Uterine smooth muscle cell (primary cell): ENCODE measurements around the gene P3R3URF. TPM values are rescaled to one million over a fixed set of nuclear protein-coding genes. Genes with fewer than 3 reads are reported as not detected.

ENCODE experiments used
- total RNA-seq: library from RNA; depleted of rRNA; stranded (reverse); fragments of >200 nt; gene quantifications from 2 replicates; pipeline ENCODE4 v1.2.3, GENCODE V29; 2014

Gene P3R3URF
- total RNA-seq = not detected in 2 replicates

DNA sequence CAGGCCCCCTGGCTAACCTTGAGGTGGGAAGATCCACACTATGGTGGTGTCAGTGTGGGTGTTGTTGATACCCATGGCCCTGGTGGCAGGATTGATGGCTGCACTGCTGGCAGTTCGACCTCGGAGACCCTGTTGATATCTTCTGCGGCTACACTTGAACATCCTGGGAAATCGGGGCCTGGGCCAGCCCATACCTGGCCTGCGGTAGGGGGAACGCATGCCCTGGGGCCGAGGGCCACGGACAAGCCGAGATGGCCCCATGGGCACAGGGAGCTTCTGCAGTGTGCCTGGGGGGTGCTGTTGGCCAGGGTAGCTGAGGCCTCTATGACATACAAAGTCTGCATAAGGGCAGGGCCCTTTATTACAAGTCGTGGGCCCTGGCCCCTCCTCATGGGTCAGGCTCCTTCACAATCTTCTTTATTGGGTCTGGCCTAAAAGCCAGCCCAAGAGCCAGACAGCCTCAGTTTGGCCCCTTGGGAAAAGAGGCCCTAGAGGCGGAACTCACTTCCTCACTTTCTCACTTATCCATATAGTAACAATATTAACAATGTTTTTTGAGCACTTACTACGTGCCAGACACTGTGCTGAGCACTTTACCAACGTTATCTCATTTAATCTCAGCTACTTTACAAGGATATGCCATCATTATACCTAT lies at the start of gene P3R3URF:
P3R3URF (minus strand) TSS at position 278 of the 655 bp plus-strand sequence; CDS start at position 261, 17 bp downstream.

DNA sequence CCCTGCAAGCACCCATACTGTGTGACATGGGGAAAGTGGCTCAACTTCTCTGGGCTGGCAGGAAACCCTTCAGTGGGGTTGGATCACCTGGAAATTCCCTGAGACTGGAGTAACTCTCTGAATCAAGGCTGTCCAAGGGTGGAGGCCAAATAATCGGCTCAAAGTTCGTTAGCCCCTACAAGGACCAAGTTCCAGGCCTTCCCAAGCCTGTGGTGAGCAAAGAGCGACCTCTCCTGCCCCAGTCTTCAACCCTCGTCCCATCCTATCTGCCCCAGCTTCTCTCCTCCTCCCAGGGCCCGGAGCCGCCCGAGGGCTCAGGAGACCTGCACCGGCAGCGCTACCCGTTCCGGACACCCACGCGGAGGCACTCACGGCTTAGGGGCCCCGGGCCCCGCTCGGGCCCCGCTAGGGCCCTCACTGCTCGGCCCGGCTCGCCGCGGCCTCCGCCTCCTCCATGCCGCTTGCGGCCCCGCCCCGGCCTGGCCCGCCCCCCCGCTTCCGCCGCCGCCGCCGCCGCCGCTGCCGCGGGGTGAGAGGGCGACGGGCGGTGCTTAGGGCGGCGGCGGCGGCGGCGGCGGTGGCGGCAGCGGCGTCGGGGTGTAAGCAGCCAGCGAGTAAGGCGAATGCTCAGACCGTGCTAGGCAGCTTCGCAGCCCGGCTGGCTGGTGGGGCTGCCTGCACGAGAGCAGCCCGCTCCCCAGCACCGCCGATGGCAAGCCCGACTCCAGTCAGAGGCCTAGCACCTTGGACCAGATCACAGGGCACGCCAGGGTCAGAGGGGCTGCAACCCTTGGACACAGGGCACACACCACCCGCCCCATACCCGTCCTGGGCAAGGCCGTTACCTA lies 21.9 kb upstream of the P3R3URF start, which contains the start of gene POMGNT1:
POMGNT1 (minus strand) TSS at position 471 of the 848 bp plus-strand sequence. CDS start 613 bp downstream, outside the sequence.

DNA sequence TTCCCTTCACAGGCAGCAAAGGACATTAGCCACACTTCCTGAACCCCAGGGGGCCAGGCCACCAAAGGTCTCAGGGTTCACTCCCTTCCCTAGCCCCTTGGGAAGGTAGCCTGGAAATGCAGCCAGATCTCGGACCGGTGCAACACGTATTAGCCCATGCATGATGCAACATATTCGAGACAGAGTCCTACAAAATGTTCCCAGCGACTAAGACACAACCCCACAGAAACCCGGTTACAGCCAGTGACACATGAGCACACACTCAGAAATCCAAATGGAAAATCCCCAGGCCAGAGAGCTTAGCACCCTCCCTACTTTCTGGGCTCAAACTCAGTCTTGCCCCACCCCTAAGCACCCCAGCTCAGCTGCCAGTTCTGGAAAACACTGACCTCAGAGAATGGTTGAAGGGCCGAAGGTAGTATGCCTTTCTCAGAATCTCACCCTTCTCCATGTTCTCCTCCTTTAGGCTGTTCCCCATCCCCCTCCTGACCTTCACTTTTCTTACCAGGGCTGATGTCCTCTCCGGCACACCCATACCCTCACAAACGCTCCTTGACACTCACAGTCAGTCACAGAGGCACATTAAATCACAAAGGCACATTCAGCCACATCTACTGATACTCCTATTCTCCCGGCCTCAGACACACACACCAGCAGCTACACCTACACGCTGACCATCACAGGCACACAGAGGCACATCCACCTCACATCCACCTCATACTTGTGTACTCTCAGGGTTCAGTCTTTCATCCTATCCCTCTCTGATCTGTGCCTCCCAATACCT lies 1.6 kb downstream of the P3R3URF start, which contains the start of gene TSPAN1:
TSPAN1 (plus strand) TSS at position 640 of the 784 bp plus-strand sequence. CDS start 6,021 bp downstream, outside the sequence.

DNA sequence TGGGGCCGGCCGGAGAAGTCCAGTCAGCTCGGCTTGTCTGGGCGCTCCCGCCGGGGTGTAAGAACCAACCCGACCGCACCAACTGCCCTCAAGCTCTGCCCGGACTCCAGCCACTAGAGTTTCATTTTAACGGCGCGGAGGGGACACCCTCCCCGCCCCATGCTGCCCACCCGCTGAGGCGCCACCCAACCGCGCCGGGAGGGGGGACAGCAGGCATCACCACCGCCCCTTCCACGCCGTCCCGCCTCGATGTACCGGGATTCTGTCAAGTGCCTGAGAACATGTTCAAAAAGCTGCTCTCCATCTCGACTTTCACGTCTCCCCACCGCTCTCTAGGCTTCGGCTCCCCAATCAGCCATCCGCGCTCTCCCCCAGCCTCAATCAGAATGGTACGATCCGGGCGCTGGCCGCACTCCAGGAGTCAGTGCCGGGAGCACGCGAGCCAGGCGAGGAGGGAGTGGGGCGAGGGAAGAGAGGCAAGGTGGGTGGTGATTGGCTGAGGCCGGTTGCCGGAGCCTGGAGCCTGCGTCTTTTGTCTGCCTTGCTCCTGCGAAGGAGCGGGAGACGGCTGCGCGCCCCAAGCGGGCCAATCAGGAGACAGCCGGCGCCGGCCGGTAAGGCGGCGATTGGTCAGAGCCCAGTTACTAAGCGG lies 43.6 kb downstream of the P3R3URF start, which contains the start of gene PIK3R3:
PIK3R3 (minus strand) TSS at position 101 of the 652 bp plus-strand sequence. CDS start 677 bp downstream, outside the sequence.

Other genes starting within 250 kb of the P3R3URF start
- gene PIK3R3, start 43.9 kb downstream of the P3R3URF start, total RNA-seq = 1.4 and 3.9 TPM in 2 replicates
- gene TSPAN1, start 1.4 kb downstream of the P3R3URF start, total RNA-seq = 0.22 and 0.25 TPM in 2 replicates
- 60.0 and 66.7 TPM in 2 replicates for gene POMGNT1, start 21.9 kb upstream of the P3R3URF start, total RNA-seq
- gene LURAP1, start 26.8 kb upstream of the P3R3URF start, total RNA-seq = 5.1 and 6.8 TPM in 2 replicates
- 3.6 and 11.1 TPM in 2 replicates for gene RAD54L, start 71.3 kb upstream of the P3R3URF start, total RNA-seq
- 82.4 and 86.3 TPM in 2 replicates for gene LRRC41, start 127.1 kb upstream of the P3R3URF start, total RNA-seq
- gene UQCRH, start 127.2 kb upstream of the P3R3URF start, total RNA-seq = 508 and 626 TPM in 2 replicates
- 13.1 and 17.9 TPM in 2 replicates for gene NSUN4, start 164.3 kb upstream of the P3R3URF start, total RNA-seq
- 1.00 and 1.7 TPM in 2 replicates for gene FAAH, start 217.8 kb upstream of the P3R3URF start, total RNA-seq